Upper lobe of left lung (tissue), 4 donors: ENCODE measurements around the gene RAD9B.

Experiments used
- EP300 ChIP-seq, 4 donors: sonication (generic); formaldehyde crosslinking; IDR thresholded peaks; one replicate each; pipeline ENCODE4 v1.5.1; 2017; ENCODE audit warnings: antibody characterized with exemption in 4 of 4, control low read depth in 2 of 4
- TF ChIP-seq, protein P1 (sequence below), 6 experiments: fragments of 450-650 bp in 4 of 6; fragments of 200-600 bp in 2 of 6; sonication (generic) in 2 of 6; IDR thresholded peaks; one replicate each; pipeline ENCODE4 v1.5.1; 2016 to 2019; ENCODE audit warnings: antibody characterized with exemption in 6 of 6

DNA sequence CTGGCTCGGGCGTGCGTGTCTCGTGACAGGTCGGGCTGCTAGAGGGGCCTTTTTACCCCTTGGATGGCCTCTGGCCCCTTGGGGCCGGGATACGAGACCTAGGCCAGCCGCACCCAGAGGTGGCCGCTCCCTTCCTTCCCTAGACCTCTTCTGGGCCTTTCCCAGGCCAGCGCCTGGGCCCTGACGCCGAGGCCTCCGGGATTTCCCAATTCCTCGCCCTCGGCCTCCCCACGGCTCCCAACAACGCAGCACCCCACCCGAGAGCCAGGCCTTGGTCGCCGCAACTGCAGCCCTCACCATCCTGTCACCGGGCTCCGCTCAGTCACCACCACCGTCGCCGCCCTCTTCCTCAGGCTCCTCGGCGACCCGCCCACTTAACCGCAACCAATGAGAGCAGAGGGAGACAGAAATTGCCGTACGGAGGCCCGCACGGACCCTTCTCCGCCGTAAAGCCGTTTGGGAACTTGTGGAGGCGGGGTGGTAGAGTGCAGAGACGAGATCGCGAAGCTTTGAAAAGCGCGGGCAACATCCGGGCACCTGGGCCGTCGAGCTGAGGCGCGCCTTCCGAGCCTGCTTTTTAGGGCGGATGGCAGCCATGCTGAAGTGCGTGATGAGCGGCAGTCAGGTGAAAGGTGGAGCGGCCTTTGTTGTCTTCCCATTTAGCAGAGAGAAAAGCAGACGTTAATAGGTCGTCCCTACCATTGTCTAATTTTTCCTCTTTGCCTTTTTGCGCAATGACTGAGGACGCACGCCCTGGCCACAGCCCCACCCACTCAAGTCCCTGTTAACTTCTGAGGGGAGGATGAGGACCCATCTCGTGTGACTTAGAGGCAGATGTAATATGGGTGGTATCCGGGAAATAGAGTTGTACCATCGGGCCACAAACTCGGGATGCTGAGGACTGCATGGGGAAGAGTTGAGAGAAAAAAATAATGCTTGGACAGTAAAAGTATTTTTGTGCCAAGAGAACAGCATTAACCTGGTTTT, at the start of gene RAD9B, which contains the start of gene VPS29:
- TF ChIP-seq, protein P1, sequence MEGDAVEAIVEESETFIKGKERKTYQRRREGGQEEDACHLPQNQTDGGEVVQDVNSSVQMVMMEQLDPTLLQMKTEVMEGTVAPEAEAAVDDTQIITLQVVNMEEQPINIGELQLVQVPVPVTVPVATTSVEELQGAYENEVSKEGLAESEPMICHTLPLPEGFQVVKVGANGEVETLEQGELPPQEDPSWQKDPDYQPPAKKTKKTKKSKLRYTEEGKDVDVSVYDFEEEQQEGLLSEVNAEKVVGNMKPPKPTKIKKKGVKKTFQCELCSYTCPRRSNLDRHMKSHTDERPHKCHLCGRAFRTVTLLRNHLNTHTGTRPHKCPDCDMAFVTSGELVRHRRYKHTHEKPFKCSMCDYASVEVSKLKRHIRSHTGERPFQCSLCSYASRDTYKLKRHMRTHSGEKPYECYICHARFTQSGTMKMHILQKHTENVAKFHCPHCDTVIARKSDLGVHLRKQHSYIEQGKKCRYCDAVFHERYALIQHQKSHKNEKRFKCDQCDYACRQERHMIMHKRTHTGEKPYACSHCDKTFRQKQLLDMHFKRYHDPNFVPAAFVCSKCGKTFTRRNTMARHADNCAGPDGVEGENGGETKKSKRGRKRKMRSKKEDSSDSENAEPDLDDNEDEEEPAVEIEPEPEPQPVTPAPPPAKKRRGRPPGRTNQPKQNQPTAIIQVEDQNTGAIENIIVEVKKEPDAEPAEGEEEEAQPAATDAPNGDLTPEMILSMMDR (IDR thresholded peaks at IDR 0.05), result peak in 2 of 6 experiments; percentile 25 to 32
- TF ChIP-seq EP300 (IDR thresholded peaks at IDR 0.05), result peak in 1 of 4 donors; percentile 78
